Measurements from ENCODE around the gene EEFSEC. TPM values are rescaled to one million over a fixed set of nuclear protein-coding genes. Genes with fewer than 3 reads are reported as not detected.

Gene EEFSEC
- total RNA-seq, 1 donor from 2014 or later: 10.1 TPM

DNA sequence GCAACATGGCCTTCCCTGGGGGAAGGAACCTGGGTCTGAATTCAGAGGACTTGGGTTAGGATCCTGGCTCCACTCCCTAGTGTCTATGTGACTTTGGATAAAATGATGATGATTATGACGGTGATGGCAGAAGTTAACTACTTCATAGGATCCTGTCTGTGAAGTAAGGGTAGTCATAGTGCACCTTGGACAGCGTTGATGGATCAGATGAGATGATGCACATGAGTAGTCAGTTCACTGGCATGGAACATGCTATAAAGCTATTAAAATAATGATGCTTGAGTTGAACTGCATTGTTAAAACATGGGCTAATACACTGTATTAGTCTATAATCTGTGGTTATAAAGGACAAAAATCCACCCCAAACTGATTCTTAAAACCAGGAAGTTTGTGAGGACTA, 62.0 kb downstream of the EEFSEC start:
- DNase-seq (ENCODE audit: low read depth): no peak
- H3K4me3 ChIP-seq (ENCODE audit: low read depth, low read length): no peak overlapping the region
- TF ChIP-seq, protein P1, sequence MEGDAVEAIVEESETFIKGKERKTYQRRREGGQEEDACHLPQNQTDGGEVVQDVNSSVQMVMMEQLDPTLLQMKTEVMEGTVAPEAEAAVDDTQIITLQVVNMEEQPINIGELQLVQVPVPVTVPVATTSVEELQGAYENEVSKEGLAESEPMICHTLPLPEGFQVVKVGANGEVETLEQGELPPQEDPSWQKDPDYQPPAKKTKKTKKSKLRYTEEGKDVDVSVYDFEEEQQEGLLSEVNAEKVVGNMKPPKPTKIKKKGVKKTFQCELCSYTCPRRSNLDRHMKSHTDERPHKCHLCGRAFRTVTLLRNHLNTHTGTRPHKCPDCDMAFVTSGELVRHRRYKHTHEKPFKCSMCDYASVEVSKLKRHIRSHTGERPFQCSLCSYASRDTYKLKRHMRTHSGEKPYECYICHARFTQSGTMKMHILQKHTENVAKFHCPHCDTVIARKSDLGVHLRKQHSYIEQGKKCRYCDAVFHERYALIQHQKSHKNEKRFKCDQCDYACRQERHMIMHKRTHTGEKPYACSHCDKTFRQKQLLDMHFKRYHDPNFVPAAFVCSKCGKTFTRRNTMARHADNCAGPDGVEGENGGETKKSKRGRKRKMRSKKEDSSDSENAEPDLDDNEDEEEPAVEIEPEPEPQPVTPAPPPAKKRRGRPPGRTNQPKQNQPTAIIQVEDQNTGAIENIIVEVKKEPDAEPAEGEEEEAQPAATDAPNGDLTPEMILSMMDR (conservative IDR thresholded peaks at IDR 0.05; ENCODE audit: low read depth, low read length): no peak

DNA sequence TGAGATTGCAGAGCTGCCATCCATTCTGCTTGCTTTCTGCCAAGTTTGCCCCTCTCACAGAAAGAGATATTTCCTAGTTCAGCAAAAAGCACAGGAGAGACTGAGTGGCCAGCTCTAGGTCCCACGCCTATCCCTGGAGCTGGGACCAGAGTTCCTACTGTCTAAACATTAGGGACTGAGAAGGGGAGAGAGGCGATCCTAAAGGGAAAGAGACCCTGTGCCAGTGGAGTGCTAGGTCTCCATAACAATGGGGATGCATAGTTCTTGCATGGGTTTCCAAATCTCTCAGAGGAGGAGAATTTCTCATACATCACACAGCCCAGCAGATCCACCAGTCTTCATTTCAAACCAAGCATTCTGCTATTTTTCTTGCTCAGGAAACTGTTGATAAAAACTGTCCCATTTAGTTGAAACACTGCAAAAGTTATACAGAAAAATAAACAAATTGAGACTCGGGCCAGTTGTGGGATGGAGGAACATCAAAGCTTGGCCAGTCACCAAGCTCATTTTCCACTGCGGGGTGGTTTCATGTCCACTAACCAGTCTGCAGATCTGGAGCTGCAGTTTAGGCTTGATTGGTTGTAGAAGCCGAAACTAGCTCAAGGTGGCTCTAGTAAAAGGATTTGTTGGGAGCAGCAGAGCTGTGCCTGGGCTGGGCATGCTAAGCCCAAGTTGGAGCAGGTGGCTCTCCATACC, 62.7 kb downstream of the EEFSEC start:
- no peak overlapping the region for H3K4me3 ChIP-seq (ENCODE audit: low read depth, low read length)
- TF ChIP-seq, protein P1 (conservative IDR thresholded peaks at IDR 0.05; ENCODE audit: low read depth, low read length): no peak
- DNase-seq (ENCODE audit: low read depth): no peak

DNA sequence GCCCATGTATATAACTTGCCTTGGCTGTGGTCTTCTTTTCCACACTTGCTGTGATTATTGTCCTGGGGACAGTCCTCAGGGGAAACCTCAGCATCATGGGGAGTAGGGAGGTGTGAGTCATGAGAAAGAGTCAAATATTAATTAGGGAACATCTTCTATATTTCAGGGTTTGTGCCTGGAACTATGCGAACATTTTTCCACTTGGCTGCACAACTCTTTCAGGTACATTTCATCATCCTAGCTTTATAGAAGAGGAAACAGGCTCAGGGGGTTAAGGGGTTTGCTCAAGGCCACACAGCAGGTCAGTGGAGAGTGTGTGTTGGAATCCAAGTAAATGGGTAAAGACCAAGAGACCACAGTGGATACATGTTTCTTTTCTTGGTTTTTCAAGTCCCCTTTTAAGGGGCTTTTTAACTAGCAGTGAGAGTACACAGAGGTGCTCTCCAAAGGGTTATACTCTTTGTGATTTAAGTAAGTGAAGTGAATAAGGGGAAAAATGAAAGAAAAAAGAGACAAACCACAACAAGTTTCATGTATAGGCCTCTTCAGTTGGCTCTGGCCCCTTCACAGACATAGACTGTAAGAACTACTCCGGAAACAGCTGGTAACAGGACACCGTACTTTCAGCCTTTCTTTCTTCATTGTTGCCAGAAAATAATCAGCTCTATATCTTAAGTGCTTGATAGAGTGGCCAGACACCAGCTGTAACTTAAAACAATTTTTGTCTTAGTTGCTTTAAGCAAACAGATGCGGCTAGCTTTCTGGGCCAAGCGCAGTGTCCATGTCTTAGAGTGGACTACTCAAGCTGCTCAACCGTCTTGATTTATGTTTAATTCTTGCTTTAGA, 64.6 kb downstream of the EEFSEC start:
- peak; percentile 46 for DNase-seq (ENCODE audit: low read depth)
- H3K4me3 ChIP-seq (ENCODE audit: low read depth, low read length): no peak overlapping the region
- TF ChIP-seq, protein P1 (conservative IDR thresholded peaks at IDR 0.05; ENCODE audit: low read depth, low read length): no peak

- TF ChIP-seq, protein P1 (conservative IDR thresholded peaks at IDR 0.05; ENCODE audit: low read depth, low read length): no peak
- no peak for DNase-seq (ENCODE audit: low read depth)
- no peak overlapping the region for H3K4me3 ChIP-seq (ENCODE audit: low read depth, low read length)
Observed at GRCh38 chr3:128218548-128219257, 65.4 kb downstream of the EEFSEC start.

DNA sequence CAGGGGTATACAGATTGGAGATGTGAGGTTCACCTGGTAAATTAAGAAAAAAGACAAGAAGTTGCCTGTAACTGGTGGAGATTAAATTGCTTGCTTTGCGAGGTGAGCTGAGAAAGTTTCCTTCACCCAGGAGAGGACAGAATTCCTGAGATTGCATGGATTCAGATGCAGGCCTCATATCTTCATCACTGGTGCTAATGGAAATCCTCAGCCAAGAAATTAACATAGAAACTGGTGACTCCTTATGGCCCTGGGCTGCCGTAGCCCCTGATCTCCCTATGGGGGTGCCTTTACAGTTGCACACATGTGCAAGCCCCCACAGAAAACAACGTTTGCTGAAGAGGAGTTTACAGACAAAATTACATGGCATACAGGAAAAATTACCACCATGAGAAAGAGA, 68.0 kb downstream of the EEFSEC start:
- TF ChIP-seq, protein P1 (conservative IDR thresholded peaks at IDR 0.05; ENCODE audit: low read depth, low read length): no peak
- H3K4me3 ChIP-seq (ENCODE audit: low read depth, low read length): no peak overlapping the region
- no peak for DNase-seq (ENCODE audit: low read depth)

DNA sequence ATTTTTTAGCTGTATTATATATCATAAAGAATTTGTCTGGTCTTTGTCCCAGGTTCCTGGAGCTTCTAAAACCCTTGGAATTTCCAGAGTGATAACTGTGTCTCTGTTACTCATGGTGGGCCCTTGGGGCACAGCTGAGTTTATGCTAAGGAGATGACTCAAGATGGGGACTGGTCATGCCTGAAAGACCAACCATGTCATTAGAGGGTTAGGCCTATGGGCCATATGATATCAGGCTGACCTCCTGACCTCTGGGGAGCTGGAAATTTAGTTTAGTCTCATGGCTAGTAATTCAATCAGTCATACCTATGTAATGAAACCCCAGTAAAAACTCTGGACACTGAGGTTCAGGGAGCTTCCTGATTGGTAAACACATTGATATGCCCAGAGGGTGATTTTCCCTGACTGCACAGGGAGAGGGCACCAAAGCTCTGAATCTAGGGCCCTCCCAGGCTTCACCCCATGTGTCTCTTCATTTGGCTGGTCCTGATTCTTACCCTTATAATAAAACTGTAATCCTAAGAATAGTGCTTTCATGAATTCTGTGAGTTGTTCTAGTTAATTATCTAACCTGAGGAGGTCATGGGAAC, 69.6 kb downstream of the EEFSEC start:
- TF ChIP-seq, protein P1 (conservative IDR thresholded peaks at IDR 0.05; ENCODE audit: low read depth, low read length): no peak
- H3K4me3 ChIP-seq (ENCODE audit: low read depth, low read length): no peak overlapping the region
- DNase-seq (ENCODE audit: low read depth): no peak

Data from epithelial cell of proximal tubule (primary cell).